ENCODE measurements around the gene KIAA1755. TPM values are rescaled to one million over a fixed set of nuclear protein-coding genes. Genes with fewer than 3 reads are reported as not detected.

The KIAA1755 gene
- total RNA-seq, 4 donors from 2014 or later = 12.0 to 36.3 (median 23.1) TPM

GRCh38 chr20:38202153-38202981 is 58.2 kb downstream of the KIAA1755 start:
- WGBS, 2 donors = 71 to 80% methylated on average over 12 of the region's 12 CpGs
- no peak overlapping the region for H3K4me3 ChIP-seq
- no peak overlapping the region for H3K27ac ChIP-seq
- H3K36me3 ChIP-seq = no peaks in the 10 kb centered on the region
- no peaks in the 10 kb centered on the region for H3K9me3 ChIP-seq
- DNase-seq (ENCODE audit: low spot score in 2 of 2) = no peak
- TF ChIP-seq POLR2A (IDR thresholded peaks at IDR 0.05) = no peak
- TF ChIP-seq, protein P1, sequence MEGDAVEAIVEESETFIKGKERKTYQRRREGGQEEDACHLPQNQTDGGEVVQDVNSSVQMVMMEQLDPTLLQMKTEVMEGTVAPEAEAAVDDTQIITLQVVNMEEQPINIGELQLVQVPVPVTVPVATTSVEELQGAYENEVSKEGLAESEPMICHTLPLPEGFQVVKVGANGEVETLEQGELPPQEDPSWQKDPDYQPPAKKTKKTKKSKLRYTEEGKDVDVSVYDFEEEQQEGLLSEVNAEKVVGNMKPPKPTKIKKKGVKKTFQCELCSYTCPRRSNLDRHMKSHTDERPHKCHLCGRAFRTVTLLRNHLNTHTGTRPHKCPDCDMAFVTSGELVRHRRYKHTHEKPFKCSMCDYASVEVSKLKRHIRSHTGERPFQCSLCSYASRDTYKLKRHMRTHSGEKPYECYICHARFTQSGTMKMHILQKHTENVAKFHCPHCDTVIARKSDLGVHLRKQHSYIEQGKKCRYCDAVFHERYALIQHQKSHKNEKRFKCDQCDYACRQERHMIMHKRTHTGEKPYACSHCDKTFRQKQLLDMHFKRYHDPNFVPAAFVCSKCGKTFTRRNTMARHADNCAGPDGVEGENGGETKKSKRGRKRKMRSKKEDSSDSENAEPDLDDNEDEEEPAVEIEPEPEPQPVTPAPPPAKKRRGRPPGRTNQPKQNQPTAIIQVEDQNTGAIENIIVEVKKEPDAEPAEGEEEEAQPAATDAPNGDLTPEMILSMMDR (IDR thresholded peaks at IDR 0.05) = no peak
- TF ChIP-seq EP300 (IDR thresholded peaks at IDR 0.05) = no peak
- no peaks in the 10 kb centered on the region for H3K27me3 ChIP-seq
- H3K4me1 ChIP-seq = peaks cover 0 to 4% (median 0%) of the 10 kb centered on the region in 4 donors

DNA sequence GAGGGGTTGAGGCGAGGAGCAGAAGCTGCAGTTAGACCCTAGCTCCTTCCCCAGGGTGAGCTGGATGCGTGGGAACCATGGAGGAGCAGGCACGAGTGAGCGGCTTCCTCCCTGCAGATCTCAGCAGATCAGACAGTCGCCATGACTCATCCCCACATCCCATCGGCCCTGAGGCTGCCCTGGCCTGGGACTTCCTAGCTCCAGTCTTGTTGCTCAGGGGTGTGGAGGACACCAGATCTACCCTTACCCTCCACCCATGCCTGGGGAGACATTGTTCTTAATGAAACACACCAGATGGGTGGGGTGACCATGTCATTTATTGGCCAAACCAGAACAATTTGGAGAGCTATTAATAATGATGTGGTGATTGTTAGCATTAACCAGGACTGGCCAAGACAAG is 59.2 kb downstream of the KIAA1755 start:
- 68 to 73% methylated on average over 6 of the region's 6 CpGs for WGBS, 2 donors

GRCh38 chr20:38200646-38201045 is 59.9 kb downstream of the KIAA1755 start:
- Histone ChIP-seq H3K4me1 (peaks cover 0 to 13% (median 0%) of the 10 kb centered on the region in 4 donors), H3K27ac (no peak overlapping the region), H3K4me3 (no peak overlapping the region), H3K27me3 (no peaks in the 10 kb centered on the region), H3K9me3 (no peaks in the 10 kb centered on the region), H3K36me3 (no peaks in the 10 kb centered on the region)
- no peak for DNase-seq (ENCODE audit: low spot score in 2 of 2)
- TF ChIP-seq EP300 (IDR thresholded peaks at IDR 0.05) = no peak
- 75 to 79% methylated on average over 3 of the region's 3 CpGs for WGBS, 2 donors

More for the DNA sequence above, 59.2 kb downstream of the KIAA1755 start:
- no peak for TF ChIP-seq POLR2A (IDR thresholded peaks at IDR 0.05)
- Histone ChIP-seq H3K36me3 (no peaks in the 10 kb centered on the region), H3K27ac (no peak overlapping the region), H3K9me3 (no peaks in the 10 kb centered on the region), H3K4me1 (peaks cover 0 to 10% (median 0%) of the 10 kb centered on the region in 4 donors), H3K27me3 (no peaks in the 10 kb centered on the region), H3K4me3 (no peak overlapping the region)
- DNase-seq (ENCODE audit: low spot score in 2 of 2) = no peak

GRCh38 chr20:38199501-38200390 is 60.8 kb downstream of the KIAA1755 start:
- H3K9me3 ChIP-seq = no peaks in the 10 kb centered on the region
- H3K4me3 ChIP-seq = no peak overlapping the region
- H3K27me3 ChIP-seq = no peaks in the 10 kb centered on the region
- H3K36me3 ChIP-seq = no peaks in the 10 kb centered on the region
- DNase-seq (ENCODE audit: low spot score in 2 of 2) = no peak
- TF ChIP-seq EP300 (IDR thresholded peaks at IDR 0.05) = no peak
- TF ChIP-seq, protein P1 (IDR thresholded peaks at IDR 0.05) = no peak
- TF ChIP-seq POLR2A (IDR thresholded peaks at IDR 0.05) = no peak
- H3K27ac ChIP-seq = no peak overlapping the region
- 45 to 58% methylated on average over 9 to 14 of the region's 14 CpGs for WGBS, 2 donors
- peaks cover 0 to 13% (median 0%) of the 10 kb centered on the region in 4 donors for H3K4me1 ChIP-seq

- TF ChIP-seq, protein P1 (IDR thresholded peaks at IDR 0.05) = no peak
- no peak for TF ChIP-seq EP300 (IDR thresholded peaks at IDR 0.05)
- TF ChIP-seq POLR2A (IDR thresholded peaks at IDR 0.05) = no peak
- Histone ChIP-seq H3K27me3 (no peaks in the 10 kb centered on the region), H3K36me3 (no peaks in the 10 kb centered on the region), H3K9me3 (no peaks in the 10 kb centered on the region), H3K4me1 (peaks cover 0 to 13% (median 0%) of the 10 kb centered on the region in 4 donors), H3K4me3 (no peak overlapping the region), H3K27ac (no peak overlapping the region)
- DNase-seq (ENCODE audit: low spot score in 2 of 2) = no peak
- WGBS, 2 donors = 78 to 89% methylated on average over 5 to 8 of the region's 8 CpGs
Observed at GRCh38 chr20:38198238-38198861, 62.2 kb downstream of the KIAA1755 start.

Data from tibial nerve (tissue), 4 donors.